HEK293T (cell line): ENCODE data around the gene CPNE4.

ENCODE experiments used
- CTCF ChIA-PET: fragments of 350-600 bp; formaldehyde crosslinking; extraction: SDS; loops from one replicate; lab custom pipeline; 2021; ENCODE audit warnings: antibody characterized with exemption, inconsistent platforms; lab: Yijun Ruan, JAX
- POLR2A ChIA-PET: fragments of 350-600 bp; formaldehyde crosslinking; extraction: SDS; loops from one replicate; lab custom pipeline; 2020; ENCODE audit warnings: antibody characterized with exemption, inconsistent platforms; lab: Yijun Ruan, JAX
- DNase-seq: peaks from one replicate; pipeline ENCODE4 v3.0.0; 2012; ENCODE audit warnings: mixed read lengths; ENCODE audit errors: extremely low spot score
- ARNT ChIP-seq: fragments of 450-650 bp; IDR thresholded peaks from 2 replicates; pipeline ENCODE4 v1.6.1; 2017; ENCODE audit warnings: mild to moderate bottlenecking
- BHLHE40 ChIP-seq: fragments of 450-650 bp; IDR thresholded peaks from 2 replicates; pipeline ENCODE4 v1.6.1; 2016; ENCODE audit warnings: mild to moderate bottlenecking, moderate library complexity, borderline replicate concordance
- CTBP1 ChIP-seq: fragments of 450-650 bp; IDR thresholded peaks from 2 replicates; pipeline ENCODE4 v1.6.1; 2016; ENCODE audit warnings: borderline replicate concordance
- ELF4 ChIP-seq: fragments of 450-650 bp; IDR thresholded peaks from 2 replicates; pipeline ENCODE4 v1.6.1; 2017; ENCODE audit warnings: antibody characterized with exemption
- FOXA1 ChIP-seq: fragments of 450-650 bp; IDR thresholded peaks from 2 replicates; pipeline ENCODE4 v1.6.1; 2016; ENCODE audit warnings: mild to moderate bottlenecking
- FOXK2 ChIP-seq: fragments of 450-650 bp; IDR thresholded peaks from 2 replicates; pipeline ENCODE4 v1.6.1; 2016; ENCODE audit warnings: mild to moderate bottlenecking
- FOXM1 ChIP-seq: fragments of 450-650 bp; IDR thresholded peaks from 2 replicates; pipeline ENCODE4 v1.6.1; 2017; ENCODE audit warnings: mild to moderate bottlenecking, borderline replicate concordance
- HDGF ChIP-seq: fragments of 450-650 bp; IDR thresholded peaks from 2 replicates; pipeline ENCODE4 v1.6.1; 2017; ENCODE audit warnings: antibody characterized with exemption, borderline replicate concordance
- L3MBTL2 ChIP-seq: fragments of 450-650 bp; conservative IDR thresholded peaks from 2 replicates; pipeline ENCODE4 v1.6.1; 2016; ENCODE audit warnings: mild to moderate bottlenecking
- LEF1 ChIP-seq: fragments of 450-650 bp; IDR thresholded peaks from 2 replicates; pipeline ENCODE4 v1.6.1; 2017; ENCODE audit warnings: mild to moderate bottlenecking, borderline replicate concordance
- NFRKB ChIP-seq: fragments of 450-650 bp; IDR thresholded peaks from 2 replicates; pipeline ENCODE4 v1.6.1; 2016; ENCODE audit warnings: mild to moderate bottlenecking, moderate library complexity
- PKNOX1 ChIP-seq: fragments of 450-650 bp; IDR thresholded peaks from 2 replicates; pipeline ENCODE4 v1.6.1; 2016
- SP1 ChIP-seq: fragments of 450-650 bp; IDR thresholded peaks from 2 replicates; pipeline ENCODE4 v1.6.1; 2017
- SUZ12 ChIP-seq: fragments of 450-650 bp; IDR thresholded peaks from 2 replicates; pipeline ENCODE4 v1.6.1; 2016; ENCODE audit warnings: mild to moderate bottlenecking
- TARDBP ChIP-seq: fragments of 450-650 bp; IDR thresholded peaks from 2 replicates; pipeline ENCODE4 v1.6.1; 2016
- ZNF384 ChIP-seq: fragments of 450-650 bp; IDR thresholded peaks from 2 replicates; pipeline ENCODE4 v1.6.1; 2016

CPNE4 gene

DNA sequence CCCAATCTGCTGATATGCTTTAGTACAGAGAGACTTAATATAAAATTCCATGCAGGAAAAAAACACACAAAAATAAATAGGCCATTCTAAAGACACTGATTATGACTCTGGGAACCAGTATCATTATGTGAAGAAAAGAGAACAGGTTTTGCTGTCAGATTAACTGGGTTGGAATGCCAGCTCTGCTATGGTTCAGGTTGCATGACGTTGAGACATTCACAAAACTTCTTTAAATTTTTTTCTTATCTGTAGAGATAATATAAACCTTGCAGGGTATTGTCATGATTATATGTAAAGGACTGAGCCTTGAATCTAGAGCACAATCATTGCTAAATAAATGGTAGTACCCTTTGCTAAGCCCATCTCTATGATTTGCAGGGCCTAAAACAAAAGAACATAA is 86.0 kb downstream of the CPNE4 start:
- POLR2A ChIA-PET = no interaction called here
- DNase-seq = no peak
- CTCF ChIA-PET = no interaction called here

GRCh38 chr3:131944676-131945075 is 90.1 kb downstream of the CPNE4 start:
- no peak for TF ChIP-seq CTBP1
- ChIA-PET POLR2A (no interaction called here), CTCF (no interaction called here)
- DNase-seq = no peak

More for the DNA sequence above, 86.0 kb downstream of the CPNE4 start:
- TF ChIP-seq NFRKB = no peak
- no peak for TF ChIP-seq SUZ12
- no peak for TF ChIP-seq BHLHE40
- TF ChIP-seq ZNF384 = no peak
- TF ChIP-seq SP1 = no peak
- TF ChIP-seq FOXM1 = no peak
- TF ChIP-seq TARDBP = no peak
- TF ChIP-seq ELF4 = no peak
- TF ChIP-seq PKNOX1 = no peak
- TF ChIP-seq FOXA1 = no peak
- TF ChIP-seq L3MBTL2 = no peak
- no peak for TF ChIP-seq LEF1
- TF ChIP-seq ARNT = no peak

- POLR2A ChIA-PET = no interaction called here
- TF ChIP-seq NFRKB = no peak
- no peak for TF ChIP-seq ELF4
- no peak for TF ChIP-seq SP1
- no peak for TF ChIP-seq PKNOX1
- no peak for TF ChIP-seq FOXK2
- TF ChIP-seq ARNT = no peak
- no peak for TF ChIP-seq LEF1
- TF ChIP-seq HDGF = no peak
- no peak for TF ChIP-seq L3MBTL2
- no peak for TF ChIP-seq SUZ12
- TF ChIP-seq BHLHE40 = no peak
- TF ChIP-seq FOXA1 = no peak
- TF ChIP-seq FOXM1 = no peak
- TF ChIP-seq TARDBP = no peak
- no peak for TF ChIP-seq ZNF384
- TF ChIP-seq CTBP1 = no peak
These were observed 101.1 kb downstream of the CPNE4 start for GRCh38 chr3:131933665-131934064.

GRCh38 chr3:131928593-131928992 is 106.2 kb downstream of the CPNE4 start:
- DNase-seq = no peak
- TF ChIP-seq ELF4 = no peak
- CTCF ChIA-PET = no interaction called here
- POLR2A ChIA-PET = no interaction called here

More at GRCh38 chr3:131933665-131934064, 101.1 kb downstream of the CPNE4 start:
- CTCF ChIA-PET = no interaction called here
- no peak for DNase-seq

GRCh38 chr3:131925571-131925970 is 109.2 kb downstream of the CPNE4 start:
- TF ChIP-seq L3MBTL2 (no peak), SP1 (no peak), BHLHE40 (no peak), TARDBP (no peak)
- ChIA-PET POLR2A (no interaction called here), CTCF (no interaction called here)
- no peak for DNase-seq

GRCh38 chr3:131922356-131922755 is 112.5 kb downstream of the CPNE4 start:
- no peak for DNase-seq
- CTCF ChIA-PET = no interaction called here
- no peak for TF ChIP-seq FOXM1
- TF ChIP-seq ZNF384 = no peak
- TF ChIP-seq SP1 = no peak
- no peak for TF ChIP-seq ARNT
- no peak for TF ChIP-seq FOXA1
- TF ChIP-seq L3MBTL2 = no peak
- TF ChIP-seq CTBP1 = no peak
- no peak for TF ChIP-seq LEF1
- no peak for TF ChIP-seq HDGF
- TF ChIP-seq BHLHE40 = no peak
- no peak for TF ChIP-seq PKNOX1
- no peak for TF ChIP-seq TARDBP
- TF ChIP-seq NFRKB = no peak
- no peak for TF ChIP-seq FOXK2
- no peak for TF ChIP-seq SUZ12
- no peak for TF ChIP-seq ELF4

DNA sequence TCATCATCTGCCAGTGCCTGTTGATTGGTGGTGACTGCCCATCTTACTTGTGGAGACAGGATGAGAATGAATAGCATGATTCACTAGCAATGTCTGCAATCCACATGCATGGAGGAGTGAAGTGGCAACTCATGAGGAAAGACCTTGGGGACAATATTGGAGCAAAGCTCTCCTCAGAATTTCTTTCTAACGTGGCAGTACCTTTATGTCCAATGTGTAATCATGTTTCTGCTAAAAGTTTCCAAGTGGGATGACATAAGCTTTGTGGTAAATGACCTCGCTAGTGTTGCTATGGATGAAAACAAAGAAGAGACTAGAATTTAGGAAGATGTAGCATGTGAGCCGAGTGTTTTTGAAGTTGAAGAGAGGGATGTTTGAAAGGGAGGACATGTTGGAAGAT is 117.8 kb downstream of the CPNE4 start:
- ChIA-PET CTCF (no interaction called here), POLR2A (no interaction called here)
- DNase-seq = no peak
- TF ChIP-seq TARDBP = no peak
- no peak for TF ChIP-seq ELF4
- TF ChIP-seq FOXK2 = no peak

More at GRCh38 chr3:131922356-131922755, 112.5 kb downstream of the CPNE4 start:
- POLR2A ChIA-PET = no interaction called here
